ENCODE results near the gene PRSS3. TPM values are rescaled to one million over a fixed set of nuclear protein-coding genes. Genes with fewer than 3 reads are reported as not detected.
"Not testable (repeated sequence)": the region's sequence is repeated elsewhere in the genome, so short reads cannot be mapped to it uniquely, and the experiment has no call there.

The PRSS3 gene
- total RNA-seq, 1 donor from 2014 or later: not detected

- Mint-ChIP-seq H3K9me3 (no peaks in the 10 kb centered on the region), H3K4me3 (no peak overlapping the region), H3K4me1 (peaks cover 14% of the 10 kb centered on the region), H3K27ac (ENCODE audit: unreplicated experiment) (no peak overlapping the region), H3K36me3 (ENCODE audit: low read depth) (no peaks in the 10 kb centered on the region), H3K27me3 (ENCODE audit: low read depth) (no peaks in the 10 kb centered on the region)
- DNase-seq (ENCODE audit: low read depth, low spot score): no peak
- TF ChIP-seq CTCF (conservative IDR thresholded peaks at IDR 0.05): no peak
Measured at GRCh38 chr9:33835625-33836260, 40.4 kb downstream of the PRSS3 start.

GRCh38 chr9:33836261-33836660 lies 40.9 kb downstream of the PRSS3 start:
- H3K4me3 Mint-ChIP-seq; H3K9me3 Mint-ChIP-seq; H3K27me3 Mint-ChIP-seq (ENCODE audit: low read depth); DNase-seq (ENCODE audit: low read depth, low spot score); H3K36me3 Mint-ChIP-seq (ENCODE audit: low read depth): not testable (repeated sequence)
- H3K27ac Mint-ChIP-seq (ENCODE audit: unreplicated experiment): peak overlapping the region; percentile 75
- H3K4me1 Mint-ChIP-seq: peaks cover 16% of the 10 kb centered on the region

GRCh38 chr9:33837138-33837537 lies 41.8 kb downstream of the PRSS3 start:
- no peak overlapping the region for H3K4me3 Mint-ChIP-seq
- H3K27ac Mint-ChIP-seq (ENCODE audit: unreplicated experiment): no peak overlapping the region
- peaks cover 24% of the 10 kb centered on the region for H3K4me1 Mint-ChIP-seq
- no peak for TF ChIP-seq CTCF (conservative IDR thresholded peaks at IDR 0.05)
- no peak for DNase-seq (ENCODE audit: low read depth, low spot score)
- no peaks in the 10 kb centered on the region for H3K36me3 Mint-ChIP-seq (ENCODE audit: low read depth)
- no peaks in the 10 kb centered on the region for H3K9me3 Mint-ChIP-seq
- no peaks in the 10 kb centered on the region for H3K27me3 Mint-ChIP-seq (ENCODE audit: low read depth)

GRCh38 chr9:33840381-33840780 lies 45.0 kb downstream of the PRSS3 start:
- H3K27me3 Mint-ChIP-seq (ENCODE audit: low read depth): no peaks in the 10 kb centered on the region
- H3K4me3 Mint-ChIP-seq: no peak overlapping the region
- no peak overlapping the region for H3K27ac Mint-ChIP-seq (ENCODE audit: unreplicated experiment)
- no peaks in the 10 kb centered on the region for H3K9me3 Mint-ChIP-seq
- peaks cover 24% of the 10 kb centered on the region for H3K4me1 Mint-ChIP-seq
- no peak for TF ChIP-seq CTCF (conservative IDR thresholded peaks at IDR 0.05)
- no peaks in the 10 kb centered on the region for H3K36me3 Mint-ChIP-seq (ENCODE audit: low read depth)
- no peak for DNase-seq (ENCODE audit: low read depth, low spot score)

GRCh38 chr9:33843312-33843961 lies 48.1 kb downstream of the PRSS3 start:
- no peak for DNase-seq (ENCODE audit: low read depth, low spot score)
- Mint-ChIP-seq H3K27me3 (ENCODE audit: low read depth) (no peaks in the 10 kb centered on the region), H3K9me3 (no peaks in the 10 kb centered on the region), H3K4me3 (no peak overlapping the region), H3K4me1 (peaks cover 26% of the 10 kb centered on the region), H3K27ac (ENCODE audit: unreplicated experiment) (no peak overlapping the region), H3K36me3 (ENCODE audit: low read depth) (no peaks in the 10 kb centered on the region)
- no peak for TF ChIP-seq CTCF (conservative IDR thresholded peaks at IDR 0.05)

- no peaks in the 10 kb centered on the region for H3K9me3 Mint-ChIP-seq
- no peak for TF ChIP-seq CTCF (conservative IDR thresholded peaks at IDR 0.05)
- H3K27me3 Mint-ChIP-seq (ENCODE audit: low read depth): no peaks in the 10 kb centered on the region
- H3K4me1 Mint-ChIP-seq: peaks cover 28% of the 10 kb centered on the region
- no peak overlapping the region for H3K27ac Mint-ChIP-seq (ENCODE audit: unreplicated experiment)
- no peak overlapping the region for H3K4me3 Mint-ChIP-seq
- no peaks in the 10 kb centered on the region for H3K36me3 Mint-ChIP-seq (ENCODE audit: low read depth)
- no peak for DNase-seq (ENCODE audit: low read depth, low spot score)
Measured at GRCh38 chr9:33846231-33846630, 50.9 kb downstream of the PRSS3 start.

GRCh38 chr9:33847894-33848205 lies 52.5 kb downstream of the PRSS3 start:
- not testable (repeated sequence) for H3K4me3 Mint-ChIP-seq; H3K27me3 Mint-ChIP-seq (ENCODE audit: low read depth); H3K9me3 Mint-ChIP-seq; H3K27ac Mint-ChIP-seq (ENCODE audit: unreplicated experiment); DNase-seq (ENCODE audit: low read depth, low spot score); H3K36me3 Mint-ChIP-seq (ENCODE audit: low read depth)
- peaks cover 22% of the 10 kb centered on the region for H3K4me1 Mint-ChIP-seq
